Esophagus squamous epithelium (tissue), 4 donors: ENCODE data around the gene CAPS.

Source experiments
- CTCF ChIP-seq, 6 experiments: fragments of 450-650 bp in 4 of 6; fragments of 200-600 bp in 2 of 6; sonication (generic) in 2 of 6; IDR thresholded peaks; one replicate each; pipeline ENCODE4 v1.5.1; 2016 to 2019; ENCODE audit warnings: antibody characterized with exemption in 6 of 6, mild to moderate bottlenecking in 4 of 6, moderate library complexity in 4 of 6
- POLR2A ChIP-seq, 4 donors: fragments of 450-650 bp; IDR thresholded peaks; one replicate each; pipeline ENCODE4 v1.6.1; 2017; ENCODE audit warnings: antibody characterized with exemption in 4 of 4, mild to moderate bottlenecking in 4 of 4, moderate library complexity in 3 of 4

GRCh38 chr19:5896365-5897076, 17.5 kb upstream of the CAPS start:
- TF ChIP-seq POLR2A (IDR thresholded peaks at IDR 0.05): no peak
- TF ChIP-seq CTCF (IDR thresholded peaks at IDR 0.05): no peak
